Heart right ventricle (tissue), 16 donors: ENCODE results near the gene MAPK8IP3. TPM values are rescaled to one million over a fixed set of nuclear protein-coding genes. Genes with fewer than 3 reads are reported as not detected.
A peak's percentile ranks its signal among the peaks of the same experiment; 100 is the strongest.

Experiments
- ATAC-seq, 8 donors: fragments of 200-7000 bp; cut with Tn5 transposase; one replicate each; pipeline ENCODE4 v1.9.1; 2020; ENCODE audit warnings: mild to moderate bottlenecking in 8 of 8, moderate library complexity in 8 of 8, moderate number of reproducible peaks in 1 of 8
- DNase-seq, 2 donors: peaks; one replicate each; pipeline ENCODE4 v3.0.0-alpha.2; 2020
- H3K27ac ChIP-seq, 10 donors: fragments of 200-600 bp; sonication (generic) in 2 of 10; one replicate each; pipeline versions ENCODE4 v1.5.0 to v1.8.0; 2020 to 2022; ENCODE audit warnings: mild to moderate bottlenecking in 3 of 10
- H3K27me3 ChIP-seq, 7 donors: fragments of 200-600 bp; one replicate each; pipeline ENCODE4 v1.8.0; 2021 to 2022; ENCODE audit warnings: mild to moderate bottlenecking in 2 of 7
- H3K36me3 ChIP-seq, 9 donors: fragments of 200-600 bp; sonication (generic) in 1 of 9; one replicate each; pipeline versions ENCODE4 v1.5.0 to v1.8.0; 2020 to 2022; ENCODE audit warnings: mild to moderate bottlenecking in 2 of 9
- H3K4me1 ChIP-seq, 9 donors: fragments of 200-600 bp; sonication (generic) in 1 of 9; one replicate each; pipeline versions ENCODE4 v1.5.0 to v1.8.0; 2020 to 2022; ENCODE audit warnings: mild to moderate bottlenecking in 4 of 9
- H3K4me3 ChIP-seq, 10 donors: fragments of 200-600 bp; sonication (generic) in 2 of 10; one replicate each; pipeline versions ENCODE4 v1.5.0 to v1.8.0; 2020 to 2022; ENCODE audit warnings: mild to moderate bottlenecking in 7 of 10, moderate library complexity in 2 of 10
- H3K9me3 ChIP-seq, 11 donors: fragments of 200-600 bp in 10 of 11; sonication (generic) in 2 of 11; one replicate each; pipeline versions ENCODE4 v1.5.0 to v1.8.0; 2013 to 2022; ENCODE audit warnings: mild to moderate bottlenecking in 2 of 11, control low read depth in 1 of 11, moderate library complexity in 1 of 11
- WGBS, 2 donors: extraction: QIAGEN DNeasy Blood & Tissue Kit; methylation state at CpG; one replicate each; pipeline ENCODE4 v1.1.7; 2013; ENCODE audit warnings: inconsistent platforms in 1 of 2; 5-methylcytosine and 5-hydroxymethylcytosine counted together
- intact Hi-C, 10 donors: fragments of 100-400 bp; cut with DNase I; formaldehyde crosslinking; loops; one replicate each; pipeline versions ENCODE4 v1.11.1 to v1.14.2; 2022
- polyA plus RNA-seq, 2 donors: library from polyadenylated mRNA; stranded (reverse); fragments of 200-250 nt; gene quantifications; one replicate each; pipeline ENCODE4 v1.2.3, GENCODE V29; 2013
- total RNA-seq, 10 donors: library from RNA; stranded (reverse); fragmentation: NEBNext Ultra II Directional in 3 of 10; extraction: Animal tissue kit (Norgen Biotek cat#: 25700) in 3 of 10; gene quantifications; one replicate each; pipeline versions ENCODE4 v1.2.1 to v1.2.4, GENCODE V29; 2021 to 2023
- TF ChIP-seq, protein P1 (sequence below), 9 donors: fragments of 200-600 bp; sonication (generic) in 2 of 9; IDR thresholded peaks; one replicate each; pipeline versions ENCODE4 v1.5.0 to v1.8.0; 2021 to 2022; ENCODE audit warnings: antibody characterized with exemption in 9 of 9, mild to moderate bottlenecking in 5 of 9, moderate library complexity in 1 of 9
- donor health status: Arrhythmogenic right ventricular cardiomyopathy.
- donor health status: ischemic (EF 13 %, LVEDD 7.1; RV severe dilation, severe dysfunction).
- donor health status: healthy with polysubstance abuse.
- donor health status: DM: no; HTN: yes; CAD: no.
- donor health status: DM: no; HTN: no; CAD: no.
- donor health status: ischemic (EF 25% LVEDD 6.9; RV normal size, moderate dysfunction).
- donor health status: ischemic (EF 25% LVEDD 5.7; RV mildly dilated, moderate dysfunction).
- donor health status: healthy.
- donor health status: DM: yes; HTN: yes; CAD: no.
- donor health status: Ischemic cardiomyopathy.
- donor health status: ischemic (EF 35%, LVEDD 5.7; RV mildly dilated, moderate dysfunction).
- donor health status: nonischemic (EF 11% LVEDD 7.7; RV severe dilation, severe dysfunction).
- donor health status: DM: yes; HTN: yes; CAD: no.
- donor health status: PGD.
- donor health status: ischemic (EF 29% LVEDD 5.4; RV normal size, mild dysfunction).
- donor health status: nonischemic (EF 23%, LVEDD 6.1; RV moderate dilation, normal function).

Gene MAPK8IP3
- total and polyA plus RNA-seq, 12 donors = 31.2 to 126 (median 71.7) TPM

- H3K36me3 ChIP-seq = peaks cover 0 to 10% (median 0%) of the 10 kb centered on the region in 9 donors
- no peak for DNase-seq
- WGBS, 2 donors = 15 to 18% methylated on average over 16 of the region's 16 CpGs
- peak overlapping the region; percentile 49 to 98 (median 94) for H3K27ac ChIP-seq
- H3K27me3 ChIP-seq = no peaks in the 10 kb centered on the region
- H3K4me3 ChIP-seq = peak overlapping the region; percentile 68 to 100 (median 90)
- no peaks in the 10 kb centered on the region for H3K9me3 ChIP-seq
- H3K4me1 ChIP-seq = peaks cover 17 to 58% (median 42%) of the 10 kb centered on the region in 9 donors
- TF ChIP-seq, protein P1, sequence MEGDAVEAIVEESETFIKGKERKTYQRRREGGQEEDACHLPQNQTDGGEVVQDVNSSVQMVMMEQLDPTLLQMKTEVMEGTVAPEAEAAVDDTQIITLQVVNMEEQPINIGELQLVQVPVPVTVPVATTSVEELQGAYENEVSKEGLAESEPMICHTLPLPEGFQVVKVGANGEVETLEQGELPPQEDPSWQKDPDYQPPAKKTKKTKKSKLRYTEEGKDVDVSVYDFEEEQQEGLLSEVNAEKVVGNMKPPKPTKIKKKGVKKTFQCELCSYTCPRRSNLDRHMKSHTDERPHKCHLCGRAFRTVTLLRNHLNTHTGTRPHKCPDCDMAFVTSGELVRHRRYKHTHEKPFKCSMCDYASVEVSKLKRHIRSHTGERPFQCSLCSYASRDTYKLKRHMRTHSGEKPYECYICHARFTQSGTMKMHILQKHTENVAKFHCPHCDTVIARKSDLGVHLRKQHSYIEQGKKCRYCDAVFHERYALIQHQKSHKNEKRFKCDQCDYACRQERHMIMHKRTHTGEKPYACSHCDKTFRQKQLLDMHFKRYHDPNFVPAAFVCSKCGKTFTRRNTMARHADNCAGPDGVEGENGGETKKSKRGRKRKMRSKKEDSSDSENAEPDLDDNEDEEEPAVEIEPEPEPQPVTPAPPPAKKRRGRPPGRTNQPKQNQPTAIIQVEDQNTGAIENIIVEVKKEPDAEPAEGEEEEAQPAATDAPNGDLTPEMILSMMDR (IDR thresholded peaks at IDR 0.05) = no peak
- intact Hi-C loops = loop anchor here in 6 of 10 donors (2.0 to 10.0 kb wide), 6 partner anchors 28 to 212 kb away; partner anchors contain the start of genes CRAMP1 (in 3 of the 6), IFT140 (in 3 of the 6), EME2 (in 1 of the 6) and JPT2 (in 1 of the 6)
- no peak for ATAC-seq
Measured at GRCh38 chr16:1707193-1707790, 1.3 kb downstream of the MAPK8IP3 start.

GRCh38 chr16:1708083-1708767, 2.2 kb downstream of the MAPK8IP3 start:
- peaks cover 20 to 67% (median 51%) of the 10 kb centered on the region in 9 donors for H3K4me1 ChIP-seq
- H3K9me3 ChIP-seq = no peaks in the 10 kb centered on the region
- no peaks in the 10 kb centered on the region for H3K27me3 ChIP-seq
- peak overlapping the region in 6 of 10 donors; percentile 1 to 100 (median 94) for H3K4me3 ChIP-seq
- no peak for DNase-seq
- intact Hi-C loops = loop anchor here in 5 of 10 donors (5.0 to 10.0 kb wide), 5 partner anchors 59 to 213 kb away; partner anchors contain the start of genes CRAMP1 (in 3 of the 5), IFT140 (in 3 of the 5), EME2 (in 1 of the 5) and MRPS34 (in 1 of the 5)
- H3K36me3 ChIP-seq = peaks cover 0 to 5% (median 0%) of the 10 kb centered on the region in 9 donors
- peak overlapping the region in 9 of 10 donors; percentile 13 to 98 (median 95) for H3K27ac ChIP-seq
- TF ChIP-seq, protein P1 (IDR thresholded peaks at IDR 0.05) = no peak
- ATAC-seq = peak in 1 of 8 donors; percentile 4
- 64 to 79% methylated on average over 18 of the region's 18 CpGs for WGBS, 2 donors

DNA sequence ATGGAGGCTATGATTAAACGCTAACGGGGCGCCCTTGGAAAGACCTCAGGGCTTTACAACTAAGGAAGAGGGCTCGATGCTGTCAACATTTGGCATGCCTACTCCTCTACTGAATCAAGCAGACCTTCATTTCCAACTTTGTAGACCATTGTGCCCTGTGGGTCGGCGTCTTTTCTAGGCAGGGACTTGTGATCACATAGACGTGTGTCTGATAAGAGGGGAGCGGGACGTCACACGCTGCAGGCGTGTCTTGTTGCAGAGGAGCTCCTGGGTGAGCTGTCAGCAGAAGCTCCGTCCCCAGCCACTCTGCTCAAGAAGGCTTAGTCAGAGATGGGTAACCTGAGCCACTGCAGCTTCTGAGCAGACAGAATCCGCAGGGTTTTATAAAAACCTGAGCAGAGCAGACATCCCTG, 2.8 kb downstream of the MAPK8IP3 start:
- Histone ChIP-seq H3K27ac (peak overlapping the region in 9 of 10 donors; percentile 13 to 98 (median 95)), H3K9me3 (no peaks in the 10 kb centered on the region), H3K4me3 (peak overlapping the region in 6 of 10 donors; percentile 1 to 100 (median 60)), H3K27me3 (no peaks in the 10 kb centered on the region), H3K36me3 (peaks cover 0 to 7% (median 0%) of the 10 kb centered on the region in 9 donors), H3K4me1 (peaks cover 20 to 70% (median 54%) of the 10 kb centered on the region in 9 donors)
- TF ChIP-seq, protein P1 (IDR thresholded peaks at IDR 0.05) = no peak
- intact Hi-C loops = loop anchor here in 5 of 10 donors (5.0 to 10.0 kb wide), 5 partner anchors 59 to 214 kb away; partner anchors contain the start of genes CRAMP1 (in 3 of the 5), IFT140 (in 3 of the 5), EME2 (in 1 of the 5) and MRPS34 (in 1 of the 5)
- DNase-seq (peak; percentile 41 to 58), ATAC-seq (peak in 5 of 8 donors; percentile 27 to 65 (median 57))
- WGBS, 2 donors = 42 to 55% methylated on average over 13 of the region's 13 CpGs

- H3K36me3 ChIP-seq = peaks cover 0 to 9% (median 0%) of the 10 kb centered on the region in 9 donors
- peak overlapping the region in 4 of 10 donors; percentile 17 to 100 (median 96) for H3K4me3 ChIP-seq
- intact Hi-C loops = loop anchor here in 5 of 10 donors (5.0 to 10.0 kb wide), 5 partner anchors 58 to 215 kb away; partner anchors contain the start of genes CRAMP1 (in 3 of the 5), IFT140 (in 3 of the 5), EME2 (in 1 of the 5) and MRPS34 (in 1 of the 5)
- H3K4me1 ChIP-seq = peaks cover 20 to 76% (median 55%) of the 10 kb centered on the region in 9 donors
- TF ChIP-seq, protein P1 (IDR thresholded peaks at IDR 0.05) = no peak
- WGBS, 2 donors = 73 to 77% methylated on average over 15 of the region's 15 CpGs
- no peak for DNase-seq
- H3K27ac ChIP-seq = peak overlapping the region in 6 of 10 donors; percentile 13 to 98 (median 94)
- ATAC-seq = no peak
- H3K27me3 ChIP-seq = no peaks in the 10 kb centered on the region
- H3K9me3 ChIP-seq = no peaks in the 10 kb centered on the region
Measured at GRCh38 chr16:1709356-1709755, 3.4 kb downstream of the MAPK8IP3 start.
